ENCODE results near the gene RGL2. TPM values are rescaled to one million over a fixed set of nuclear protein-coding genes. Genes with fewer than 3 reads are reported as not detected.

The RGL2 gene
- total RNA-seq, 1 experiment from 2014 or later, result 84.4 TPM

DNA sequence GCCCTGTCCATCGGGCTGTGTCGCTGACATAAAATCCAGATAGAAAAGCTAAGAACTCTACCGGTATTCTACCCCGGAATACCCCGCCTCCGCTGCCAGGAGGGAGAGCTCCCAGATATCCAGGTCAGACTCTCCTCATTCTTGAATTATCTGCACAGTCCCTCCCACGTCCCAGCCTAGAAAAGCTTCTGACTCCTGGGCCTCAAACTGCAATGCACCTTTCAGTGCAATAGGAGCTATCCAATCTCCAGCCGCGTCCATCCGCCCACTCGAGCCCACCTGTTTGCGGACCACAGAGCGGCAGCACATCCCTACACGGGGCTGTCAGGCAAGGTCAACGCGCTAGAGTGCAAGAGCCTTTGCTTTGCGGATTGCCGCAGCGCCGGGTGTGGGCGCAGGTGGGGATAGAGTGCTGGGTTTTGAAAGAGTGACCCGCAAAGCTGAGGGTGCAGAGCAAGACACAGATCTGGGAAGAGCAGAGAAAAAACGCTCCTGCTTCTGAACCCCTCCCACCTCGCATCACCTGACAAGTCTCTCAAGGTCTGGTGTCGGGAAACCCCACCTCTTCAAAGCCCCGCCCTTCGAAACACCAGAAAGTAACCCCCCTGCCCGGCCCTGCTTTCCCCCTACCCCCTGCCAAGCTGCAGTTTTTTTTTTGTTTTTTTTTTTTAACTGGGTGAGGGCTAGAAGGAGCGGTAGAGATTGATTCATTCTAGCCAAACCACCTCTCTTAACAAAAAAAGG lies 13.8 kb upstream of the RGL2 start:
- no TSS peak for BruUV-seq (replicated peaks)
- peak overlapping the region; percentile 99 for H3K27ac ChIP-seq (ENCODE audit: low read length)
- DNase-seq (ENCODE audit: low read depth, low spot score) (no peak), ATAC-seq (peak; percentile 46)
- in situ Hi-C loops (cut with HindIII; ENCODE audit: low pct_unique_long_range_greater_than_20kb, low sequenced_read_pairs) (no loop called here), intact Hi-C loops (cut with micrococcal nuclease; ENCODE audit: unreplicated experiment) (no loop called here)
- TF ChIP-seq POLR2AphosphoS5 (IDR thresholded peaks at IDR 0.05; ENCODE audit: low read depth, low read length), result no peak; the same call in 1 of the 2 replicates
- TF ChIP-seq TCF7L2 (IDR thresholded peaks at IDR 0.05; ENCODE audit: low read depth, low read length), result no peak
- TF ChIP-seq, protein P1, sequence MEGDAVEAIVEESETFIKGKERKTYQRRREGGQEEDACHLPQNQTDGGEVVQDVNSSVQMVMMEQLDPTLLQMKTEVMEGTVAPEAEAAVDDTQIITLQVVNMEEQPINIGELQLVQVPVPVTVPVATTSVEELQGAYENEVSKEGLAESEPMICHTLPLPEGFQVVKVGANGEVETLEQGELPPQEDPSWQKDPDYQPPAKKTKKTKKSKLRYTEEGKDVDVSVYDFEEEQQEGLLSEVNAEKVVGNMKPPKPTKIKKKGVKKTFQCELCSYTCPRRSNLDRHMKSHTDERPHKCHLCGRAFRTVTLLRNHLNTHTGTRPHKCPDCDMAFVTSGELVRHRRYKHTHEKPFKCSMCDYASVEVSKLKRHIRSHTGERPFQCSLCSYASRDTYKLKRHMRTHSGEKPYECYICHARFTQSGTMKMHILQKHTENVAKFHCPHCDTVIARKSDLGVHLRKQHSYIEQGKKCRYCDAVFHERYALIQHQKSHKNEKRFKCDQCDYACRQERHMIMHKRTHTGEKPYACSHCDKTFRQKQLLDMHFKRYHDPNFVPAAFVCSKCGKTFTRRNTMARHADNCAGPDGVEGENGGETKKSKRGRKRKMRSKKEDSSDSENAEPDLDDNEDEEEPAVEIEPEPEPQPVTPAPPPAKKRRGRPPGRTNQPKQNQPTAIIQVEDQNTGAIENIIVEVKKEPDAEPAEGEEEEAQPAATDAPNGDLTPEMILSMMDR (IDR thresholded peaks at IDR 0.05), result no peak
- no peak for TF ChIP-seq SIN3A (IDR thresholded peaks at IDR 0.05; ENCODE audit: borderline replicate concordance, insufficient read depth, low read depth, low read length)
- TF ChIP-seq, protein P2, sequence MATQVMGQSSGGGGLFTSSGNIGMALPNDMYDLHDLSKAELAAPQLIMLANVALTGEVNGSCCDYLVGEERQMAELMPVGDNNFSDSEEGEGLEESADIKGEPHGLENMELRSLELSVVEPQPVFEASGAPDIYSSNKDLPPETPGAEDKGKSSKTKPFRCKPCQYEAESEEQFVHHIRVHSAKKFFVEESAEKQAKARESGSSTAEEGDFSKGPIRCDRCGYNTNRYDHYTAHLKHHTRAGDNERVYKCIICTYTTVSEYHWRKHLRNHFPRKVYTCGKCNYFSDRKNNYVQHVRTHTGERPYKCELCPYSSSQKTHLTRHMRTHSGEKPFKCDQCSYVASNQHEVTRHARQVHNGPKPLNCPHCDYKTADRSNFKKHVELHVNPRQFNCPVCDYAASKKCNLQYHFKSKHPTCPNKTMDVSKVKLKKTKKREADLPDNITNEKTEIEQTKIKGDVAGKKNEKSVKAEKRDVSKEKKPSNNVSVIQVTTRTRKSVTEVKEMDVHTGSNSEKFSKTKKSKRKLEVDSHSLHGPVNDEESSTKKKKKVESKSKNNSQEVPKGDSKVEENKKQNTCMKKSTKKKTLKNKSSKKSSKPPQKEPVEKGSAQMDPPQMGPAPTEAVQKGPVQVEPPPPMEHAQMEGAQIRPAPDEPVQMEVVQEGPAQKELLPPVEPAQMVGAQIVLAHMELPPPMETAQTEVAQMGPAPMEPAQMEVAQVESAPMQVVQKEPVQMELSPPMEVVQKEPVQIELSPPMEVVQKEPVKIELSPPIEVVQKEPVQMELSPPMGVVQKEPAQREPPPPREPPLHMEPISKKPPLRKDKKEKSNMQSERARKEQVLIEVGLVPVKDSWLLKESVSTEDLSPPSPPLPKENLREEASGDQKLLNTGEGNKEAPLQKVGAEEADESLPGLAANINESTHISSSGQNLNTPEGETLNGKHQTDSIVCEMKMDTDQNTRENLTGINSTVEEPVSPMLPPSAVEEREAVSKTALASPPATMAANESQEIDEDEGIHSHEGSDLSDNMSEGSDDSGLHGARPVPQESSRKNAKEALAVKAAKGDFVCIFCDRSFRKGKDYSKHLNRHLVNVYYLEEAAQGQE (IDR thresholded peaks at IDR 0.05; ENCODE audit: insufficient read depth in 1 of 2, low read depth in 2 of 2, low read length in 1 of 2), result no peak
- peak overlapping the region; percentile 91 to 92 for H3K4me3 ChIP-seq (ENCODE audit: low read depth in 2 of 2, low read length in 2 of 2)
- POLR2A ChIA-PET, result interaction anchor here (0.6 to 1.1 kb wide), 3 partner anchors 15 to 1342 kb away, joined by 5 to 10 read pairs (median 5); no protein-coding TSS in a partner anchor
- no peaks in the 10 kb centered on the region for H3K27me3 ChIP-seq (ENCODE audit: control insufficient read depth, insufficient read depth, low read length)
- peaks cover 26% of the 10 kb centered on the region for H3K4me1 ChIP-seq (ENCODE audit: control insufficient read depth, insufficient read depth, low read length)
- no peaks in the 10 kb centered on the region; the same call in none of the 2 replicates for H3K36me3 ChIP-seq (ENCODE audit: control insufficient read depth, insufficient read depth, low read length)
- CTCF ChIA-PET, result interaction anchor here (0.7 to 1.1 kb wide), 2 partner anchors 62 to 78 kb away, joined by 3 read pairs; no protein-coding TSS in a partner anchor
- H3K9me3 ChIP-seq (ENCODE audit: control insufficient read depth, insufficient read depth, low read depth, low read length), result no peaks in the 10 kb centered on the region

DNA sequence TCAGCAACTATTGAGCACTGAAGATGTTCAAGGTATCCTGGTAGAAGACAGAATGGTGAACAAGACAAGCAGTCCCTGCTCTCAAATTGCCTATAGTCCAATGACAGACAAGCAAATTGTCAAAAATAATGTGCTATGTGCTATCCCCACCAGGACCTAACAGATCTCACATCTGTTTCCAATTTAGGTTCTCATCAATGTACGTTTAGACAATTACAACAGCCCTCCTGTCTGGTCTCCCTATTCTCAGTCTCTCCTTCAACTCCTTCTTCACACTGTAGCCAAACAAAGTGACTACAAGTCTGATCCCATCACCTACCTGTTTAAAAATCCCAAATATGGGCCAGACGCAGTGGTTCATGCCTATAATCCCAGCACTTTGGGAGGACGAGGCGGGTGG lies 7.6 kb upstream of the RGL2 start:
- no peak for ATAC-seq
- no peaks in the 10 kb centered on the region for H3K27me3 ChIP-seq (ENCODE audit: control insufficient read depth, insufficient read depth, low read length)
- H3K27ac ChIP-seq (ENCODE audit: low read length), result no peak overlapping the region

More for the DNA sequence above, 7.6 kb upstream of the RGL2 start:
- ChIA-PET CTCF (no interaction called here), POLR2A (no interaction called here)
- TF ChIP-seq, protein P2 (IDR thresholded peaks at IDR 0.05; ENCODE audit: insufficient read depth in 1 of 2, low read depth in 2 of 2, low read length in 1 of 2), result no peak
- no peak for TF ChIP-seq TCF7L2 (IDR thresholded peaks at IDR 0.05; ENCODE audit: low read depth, low read length)
- no peak for TF ChIP-seq SIN3A (IDR thresholded peaks at IDR 0.05; ENCODE audit: borderline replicate concordance, insufficient read depth, low read depth, low read length)
- no peak for TF ChIP-seq POLR2AphosphoS5 (IDR thresholded peaks at IDR 0.05; ENCODE audit: low read depth, low read length)
- TF ChIP-seq, protein P1 (IDR thresholded peaks at IDR 0.05), result no peak
- H3K4me1 ChIP-seq (ENCODE audit: control insufficient read depth, insufficient read depth, low read length), result peaks cover 3% of the 10 kb centered on the region; the same call in 1 of the 2 replicates
- no peak for DNase-seq (ENCODE audit: low read depth, low spot score)
- intact Hi-C loops (cut with micrococcal nuclease; ENCODE audit: unreplicated experiment) (no loop called here), in situ Hi-C loops (cut with HindIII; ENCODE audit: low pct_unique_long_range_greater_than_20kb, low sequenced_read_pairs) (no loop called here)
- no peak overlapping the region for H3K4me3 ChIP-seq (ENCODE audit: low read depth in 2 of 2, low read length in 2 of 2)
- no TSS peak for BruUV-seq (replicated peaks)
- no peaks in the 10 kb centered on the region for H3K9me3 ChIP-seq (ENCODE audit: control insufficient read depth, insufficient read depth, low read depth, low read length)
- H3K36me3 ChIP-seq (ENCODE audit: control insufficient read depth, insufficient read depth, low read length), result peaks cover 12% of the 10 kb centered on the region
